SK-N-MC (cell line): ENCODE data around the gene WDR7.
"Not testable (repeated sequence)": the region's sequence is repeated elsewhere in the genome, so short reads cannot be mapped to it uniquely, and the experiment has no call there.

ENCODE experiments used
- EZH2 ChIP-seq: fragments of 200-600 bp; sonication (generic); IDR thresholded peaks from one replicate; pipeline ENCODE4 v1.6.1; 2017; ENCODE audit warnings: antibody characterized with exemption
- FOXP2 ChIP-seq: optimal IDR thresholded peaks from 2 replicates; pipeline ENCODE3; 2011; ENCODE audit warnings: mild to moderate bottlenecking, moderate library complexity; ENCODE audit not compliant: insufficient read depth; ENCODE audit errors: extremely low read length, control extremely low read depth
- POLR2AphosphoS5 ChIP-seq: IDR thresholded peaks from 2 replicates; pipeline ENCODE4 v1.6.1; 2012; ENCODE audit warnings: mild to moderate bottlenecking, low read depth, low read length, borderline replicate concordance

DNA sequence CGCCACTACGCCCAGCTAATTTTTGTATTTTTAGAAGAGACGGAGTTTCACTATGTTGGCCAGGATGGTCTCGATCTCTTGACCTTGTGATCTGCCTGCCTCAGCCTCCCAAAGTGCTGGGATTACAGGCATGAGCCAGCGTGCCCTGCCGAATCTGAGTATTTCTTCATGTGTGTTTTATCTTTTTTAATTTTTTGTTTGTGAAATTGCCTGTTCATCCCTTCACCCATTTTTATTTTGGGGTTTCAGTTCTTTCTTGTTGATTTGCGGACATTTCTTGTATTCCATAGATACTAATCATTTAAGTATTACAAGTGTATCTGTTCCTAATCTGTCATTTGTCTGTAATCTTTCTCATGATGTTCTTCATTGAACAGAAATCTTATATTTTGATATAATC lies 3.1 kb downstream of the WDR7 start:
- TF ChIP-seq POLR2AphosphoS5, EZH2, FOXP2: not testable (repeated sequence)
